HepG2 (cell line): ENCODE results near the gene AFDN. TPM values are rescaled to one million over a fixed set of nuclear protein-coding genes. Genes with fewer than 3 reads are reported as not detected.
A peak's percentile ranks its signal among the peaks of the same experiment; 100 is the strongest.

Experiments
- ATAC-seq: fragments of 200-7000 bp; cut with Tn5 transposase; 3 replicates; pipeline ENCODE4 v1.9.1; 2020; ENCODE audit warnings: mild to moderate bottlenecking, moderate library complexity
- BruUV-seq: library from RNA; stranded (reverse); fragments of 400-500 nt; replicated peaks from 2 replicates; lab custom pipeline; 2021; lab: Mats Ljungman, UMichigan
- CTCF ChIA-PET: fragments of 300-600 bp; formaldehyde crosslinking; extraction: SDS; loops from one replicate; lab custom pipeline; 2021; ENCODE audit warnings: low total read pairs, inconsistent platforms, low intra/inter-chr PET ratio; lab: Yijun Ruan, JAX
- POLR2A ChIA-PET: fragments of 350-600 bp; sonication (Branson Sonifier 250); formaldehyde crosslinking; loops from one replicate; lab custom pipeline; 2020; ENCODE audit warnings: antibody characterized with exemption, inconsistent platforms; lab: Yijun Ruan, JAX
- DNase-seq: peaks from one replicate; pipeline ENCODE4 v3.0.0-alpha.2; 2015; ENCODE audit warnings: low spot score
- FAIRE-seq: peaks from 3 replicates; lab custom pipeline; 2011; peaks lifted over from hg19 to GRCh38; lab: Jason Lieb, UNC
- H2AFZ ChIP-seq: one replicate; pipeline ENCODE4 v1.6.1; 2011; ENCODE audit warnings: low read length, inconsistent platforms
- H3K27ac ChIP-seq: fragments of 300-600 bp; 3 replicates; pipeline ENCODE4 v1.8.0; 2011; ENCODE audit warnings: mixed run types, mild to moderate bottlenecking, mixed read lengths, low read length, inconsistent platforms; ENCODE audit not compliant: insufficient read depth; ENCODE audit errors: extremely low read length
- H3K27me3 ChIP-seq, 2 experiments: fragments of 200-600 bp in 1 of 2; 2 replicates in 1 of 2; 3 replicates in 1 of 2; pipeline versions ENCODE4 v1.6.0 to v1.8.0; 2011; ENCODE audit warnings: low read length in 2 of 2, mild to moderate bottlenecking in 2 of 2, moderate library complexity in 2 of 2, inconsistent platforms in 1 of 2; ENCODE audit not compliant: insufficient read depth in 2 of 2, control insufficient read depth in 1 of 2
- H3K36me3 ChIP-seq, 2 experiments: fragments of 200-600 bp in 1 of 2; replicated peaks in 1 of 2; 2 replicates in 1 of 2; 3 replicates in 1 of 2; pipeline versions ENCODE4 v1.5.1 to v1.8.0; 2011; ENCODE audit warnings: low read length in 2 of 2, inconsistent platforms in 1 of 2; ENCODE audit not compliant: insufficient read depth in 2 of 2, control insufficient read depth in 1 of 2
- H3K4me1 ChIP-seq: 2 replicates; pipeline ENCODE4 v1.5.1; 2012; ENCODE audit warnings: low read length, inconsistent platforms; ENCODE audit not compliant: insufficient read depth
- H3K4me2 ChIP-seq: 2 replicates; pipeline ENCODE4 v1.6.0; 2011; ENCODE audit warnings: low read depth, low read length, inconsistent platforms
- H3K4me3 ChIP-seq, 3 experiments: fragments of 200-600 bp in 1 of 3; sonication (generic), shearing (Covaris generic) in 1 of 3; replicated peaks in 1 of 3; 2 replicates each; pipeline ENCODE4 v1.5.1; 2011 to 2016; ENCODE audit warnings: low read length in 3 of 3, inconsistent platforms in 2 of 3, low read depth in 2 of 3, mild to moderate bottlenecking in 2 of 3, control low read depth in 1 of 3, mixed read lengths in 1 of 3; ENCODE audit not compliant: insufficient read depth in 1 of 3
- H3K79me2 ChIP-seq: one replicate; pipeline ENCODE4 v1.6.1; 2011; ENCODE audit warnings: low read length, inconsistent platforms; ENCODE audit not compliant: insufficient read depth
- H3K9ac ChIP-seq: 2 replicates; pipeline ENCODE4 v1.6.0; 2011; ENCODE audit warnings: mild to moderate bottlenecking, low read depth, low read length, inconsistent platforms; ENCODE audit not compliant: insufficient read depth
- H3K9me3 ChIP-seq: 2 replicates; pipeline ENCODE4 v1.5.1; 2012; ENCODE audit warnings: mild to moderate bottlenecking, low read length
- H4K20me1 ChIP-seq: 2 replicates; pipeline ENCODE4 v1.6.0; 2011; ENCODE audit warnings: inconsistent platforms, mild to moderate bottlenecking, low read length, moderate library complexity; ENCODE audit not compliant: insufficient read depth
- CEBPB ChIP-seq: IDR thresholded peaks from 2 replicates; pipeline ENCODE4 v1.6.1; 2011; ENCODE audit warnings: low read depth, low read length, improper control_type of control experiment, borderline replicate concordance
- ELF3 ChIP-seq: IDR thresholded peaks from 2 replicates; pipeline ENCODE4 v1.6.1; 2016; ENCODE audit warnings: missing genetic modification reagents, missing compliant biosample characterization
- GATAD2A ChIP-seq: IDR thresholded peaks from 2 replicates; pipeline ENCODE4 v1.6.1; 2016
- GTF2F1 ChIP-seq: fragments of 150-350 bp; IDR thresholded peaks from 2 replicates; pipeline ENCODE4 v1.6.1; 2014; ENCODE audit warnings: low read length
- NFKB2 ChIP-seq: sonication (generic); formaldehyde crosslinking; IDR thresholded peaks from 2 replicates; pipeline ENCODE4 v1.4.0; 2020; ENCODE audit warnings: missing genetic modification reagents, borderline replicate concordance
- PAX8 ChIP-seq: sonication (generic); formaldehyde crosslinking; IDR thresholded peaks from 2 replicates; pipeline ENCODE4 v1.8.0; 2022; ENCODE audit warnings: mild to moderate bottlenecking, missing genetic modification reagents, borderline replicate concordance
- RAD21 ChIP-seq: fragments of 450-650 bp; formaldehyde crosslinking; IDR thresholded peaks from 2 replicates; pipeline ENCODE4 v1.5.0; 2020; ENCODE audit warnings: mild to moderate bottlenecking
- RFX1 ChIP-seq: fragments of 450-650 bp; IDR thresholded peaks from 2 replicates; pipeline ENCODE4 v1.6.1; 2017
- RXRB ChIP-seq: IDR thresholded peaks from 2 replicates; pipeline ENCODE4 v1.6.1; 2016; ENCODE audit warnings: borderline replicate concordance, missing genetic modification reagents, missing compliant biosample characterization
- TP53 ChIP-seq: sonication (generic); formaldehyde crosslinking; conservative IDR thresholded peaks from 2 replicates; pipeline ENCODE4 v1.4.0; 2020; ENCODE audit warnings: missing genetic modification reagents
- YY1 ChIP-seq: IDR thresholded peaks from 2 replicates; pipeline ENCODE4 v1.6.1; 2011; ENCODE audit warnings: low read length, low read depth, moderate library complexity, mild to moderate bottlenecking; ENCODE audit not compliant: insufficient read depth, insufficient replicate concordance
- ZBTB14 ChIP-seq: sonication (generic); formaldehyde crosslinking; IDR thresholded peaks from 2 replicates; pipeline ENCODE4 v1.4.0; 2020; ENCODE audit warnings: missing genetic modification reagents
- ZBTB44 ChIP-seq: sonication (generic); formaldehyde crosslinking; IDR thresholded peaks from 2 replicates; pipeline ENCODE4 v1.4.0; 2020; ENCODE audit warnings: missing genetic modification reagents
- ZNF33A ChIP-seq: sonication (generic); formaldehyde crosslinking; IDR thresholded peaks from 2 replicates; pipeline ENCODE4 v1.5.1; 2020; ENCODE audit warnings: missing genetic modification reagents, mild to moderate bottlenecking, moderate library complexity, borderline replicate concordance
- ZNF343 ChIP-seq: sonication (generic); formaldehyde crosslinking; IDR thresholded peaks from 2 replicates; pipeline ENCODE4 v1.4.0; 2020; ENCODE audit warnings: mild to moderate bottlenecking, missing genetic modification reagents
- ZNF549 ChIP-seq: sonication (generic); formaldehyde crosslinking; IDR thresholded peaks from 2 replicates; pipeline ENCODE4 v1.5.0; 2020; ENCODE audit warnings: missing genetic modification reagents
- ZNF614 ChIP-seq: IDR thresholded peaks from 2 replicates; pipeline ENCODE4 v1.6.1; 2018; ENCODE audit warnings: missing biosample characterization, missing genetic modification reagents, inconsistent platforms, borderline replicate concordance
- WGBS: methylation state at CpG from one replicate; pipeline ENCODE4 v1.1.6; 2017; ENCODE audit warnings: low lambda C conversion rate; 5-methylcytosine and 5-hydroxymethylcytosine counted together
- in situ Hi-C: cut with HindIII; loops from 2 replicates; pipeline ENCODE4 v1.10.0; 2017; ENCODE audit warnings: low pct_unique_long_range_greater_than_20kb; ENCODE audit not compliant: extremely low pct_ligation_motif_present
- intact Hi-C: fragments of 100-400 bp; cut with micrococcal nuclease; formaldehyde crosslinking; loops from one replicate; pipeline ENCODE4 v1.10.0; 2022; ENCODE audit not compliant: unreplicated experiment
- polyA plus RNA-seq, 8 experiments: library from polyadenylated mRNA; depleted of rRNA in 3 of 8; stranded (reverse) in 7 of 8; unstranded in 1 of 8; fragments of >200 nt; fragmentation: Illumina TruSeq in 4 of 8; extraction: Trizol in 4 of 8; gene quantifications; 2 replicates each; pipeline versions ENCODE4 v1.2.1 to v1.2.3, GENCODE V29; 2011 to 2016; ENCODE audit warnings: low read depth in 4 of 8, missing spikeins in 1 of 8, mixed read lengths in 1 of 8; ENCODE audit not compliant: insufficient read depth in 1 of 8
- total RNA-seq, 5 experiments: library from RNA; depleted of rRNA; stranded (reverse); fragments of >200 nt; fragmentation: Illumina TruSeq; extraction: Trizol; gene quantifications; 2 replicates each; pipeline ENCODE4 v1.2.3, GENCODE V29; 2016; ENCODE audit warnings: low read depth in 1 of 5
- TF ChIP-seq, protein P1 (sequence below), 2 experiments: sonication (generic) in 1 of 2; formaldehyde crosslinking in 1 of 2; IDR thresholded peaks; 2 replicates each; pipeline versions ENCODE4 v1.4.0 to v1.6.1; 2016 to 2020; ENCODE audit warnings: borderline replicate concordance in 1 of 2, low read depth in 1 of 2, mild to moderate bottlenecking in 1 of 2, missing genetic modification reagents in 1 of 2

The AFDN gene
- total and polyA plus RNA-seq, 2 of the 13 experiments (the other 11 are each of a cell fraction or from before 2014, with no cell fraction given): 136 to 151 TPM

DNA sequence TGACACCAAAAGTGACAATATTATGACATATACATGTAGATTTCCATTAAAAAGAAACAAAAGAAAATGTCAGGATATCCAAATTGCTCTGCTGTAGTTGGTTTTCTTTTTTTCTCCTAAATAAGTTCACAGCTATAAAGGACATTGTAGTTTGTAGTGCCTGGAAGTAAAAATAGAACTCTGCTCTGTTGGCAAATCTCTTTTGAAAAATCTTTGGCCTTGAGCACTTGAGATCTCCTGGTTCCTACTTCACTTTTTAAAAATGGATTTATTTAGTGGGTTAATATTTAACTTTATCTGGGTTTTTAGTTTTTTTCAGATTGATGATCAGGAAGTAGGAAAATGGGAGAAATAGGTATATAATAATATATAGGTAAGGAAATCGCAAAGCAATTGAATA is 52.9 kb downstream of the AFDN start (continued):
- TF ChIP-seq, protein P1, sequence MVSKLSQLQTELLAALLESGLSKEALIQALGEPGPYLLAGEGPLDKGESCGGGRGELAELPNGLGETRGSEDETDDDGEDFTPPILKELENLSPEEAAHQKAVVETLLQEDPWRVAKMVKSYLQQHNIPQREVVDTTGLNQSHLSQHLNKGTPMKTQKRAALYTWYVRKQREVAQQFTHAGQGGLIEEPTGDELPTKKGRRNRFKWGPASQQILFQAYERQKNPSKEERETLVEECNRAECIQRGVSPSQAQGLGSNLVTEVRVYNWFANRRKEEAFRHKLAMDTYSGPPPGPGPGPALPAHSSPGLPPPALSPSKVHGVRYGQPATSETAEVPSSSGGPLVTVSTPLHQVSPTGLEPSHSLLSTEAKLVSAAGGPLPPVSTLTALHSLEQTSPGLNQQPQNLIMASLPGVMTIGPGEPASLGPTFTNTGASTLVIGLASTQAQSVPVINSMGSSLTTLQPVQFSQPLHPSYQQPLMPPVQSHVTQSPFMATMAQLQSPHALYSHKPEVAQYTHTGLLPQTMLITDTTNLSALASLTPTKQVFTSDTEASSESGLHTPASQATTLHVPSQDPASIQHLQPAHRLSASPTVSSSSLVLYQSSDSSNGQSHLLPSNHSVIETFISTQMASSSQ (IDR thresholded peaks at IDR 0.05; ENCODE audit: low read depth): peak; percentile 12; the same call in 1 of the 2 replicates
- TF ChIP-seq, protein P1 (CRISPR knock-in tag; IDR thresholded peaks at IDR 0.05; ENCODE audit: borderline replicate concordance): no peak
- TF ChIP-seq GATAD2A (CRISPR knock-in tag) (0 out of 2 replicates have a peak, but pooled peaks have one; percentile 12), RXRB (CRISPR knock-in tag) (no peak)

- no peak for FAIRE-seq
- TF ChIP-seq ELF3 (CRISPR knock-in tag): no peak
- TF ChIP-seq ZNF614: no peak
- no peak for TF ChIP-seq NFKB2 (CRISPR knock-in tag)
- no peak for TF ChIP-seq YY1
- TF ChIP-seq ZBTB14 (CRISPR knock-in tag): no peak
- no peak for TF ChIP-seq ZNF33A (CRISPR knock-in tag)
- no peak for TF ChIP-seq TP53 (CRISPR knock-in tag)
- TF ChIP-seq ZBTB44 (CRISPR knock-in tag): no peak
- TF ChIP-seq ZNF343 (CRISPR knock-in tag): no peak
- TF ChIP-seq ZNF549 (CRISPR knock-in tag): no peak
- TF ChIP-seq RAD21 (CRISPR knock-in tag): no peak
- TF ChIP-seq CEBPB: no peak
- TF ChIP-seq RFX1: no peak
- no peak for TF ChIP-seq PAX8
- TF ChIP-seq GTF2F1: no peak
Observed at GRCh38 chr6:167881327-167881726, 54.6 kb downstream of the AFDN start.

More at GRCh38 chr6:167881327-167881726, 54.6 kb downstream of the AFDN start:
- in situ Hi-C loops: no loop called here
- H2AFZ ChIP-seq: no peak overlapping the region
- WGBS: 94% methylated on average over 2 of the region's 2 CpGs
- POLR2A ChIA-PET: no interaction called here
- no peaks in the 10 kb centered on the region for H3K9me3 ChIP-seq
- no peaks in the 10 kb centered on the region for H3K79me2 ChIP-seq
- intact Hi-C loops: no loop called here
- no peak for DNase-seq
- BruUV-seq: no TSS peak
- no peaks in the 10 kb centered on the region for H3K27me3 ChIP-seq
- H3K4me3 ChIP-seq: no peak overlapping the region
- no peak overlapping the region for H3K9ac ChIP-seq
- no peak for ATAC-seq
- H4K20me1 ChIP-seq: no peaks in the 10 kb centered on the region
- CTCF ChIA-PET: no interaction called here
- no peak overlapping the region for H3K27ac ChIP-seq
- H3K4me2 ChIP-seq: no peak overlapping the region
- peaks cover 24 to 84% of the 10 kb centered on the region in 2 experiments for H3K36me3 ChIP-seq
- peaks cover 39% of the 10 kb centered on the region for H3K4me1 ChIP-seq
